Skeletal muscle tissue (tissue), 4 donors: ENCODE measurements around the gene HS3ST3B1. TPM values are rescaled to one million over a fixed set of nuclear protein-coding genes. Genes with fewer than 3 reads are reported as not detected.

ENCODE experiments used
- H3K27ac ChIP-seq: one replicate; pipeline ENCODE4 v1.7.0; 2013; ENCODE audit warnings: mild to moderate bottlenecking, low read depth, low read length, inconsistent platforms
- H3K27me3 ChIP-seq, 3 donors: one replicate each; pipeline ENCODE4 v1.7.0; 2013; ENCODE audit warnings: low read length in 3 of 3; ENCODE audit not compliant: control insufficient read depth in 3 of 3, insufficient read depth in 3 of 3
- H3K36me3 ChIP-seq, 3 donors: one replicate each; pipeline ENCODE4 v1.7.0; 2013; ENCODE audit warnings: low read length in 3 of 3; ENCODE audit not compliant: control insufficient read depth in 3 of 3, insufficient read depth in 3 of 3
- H3K4me1 ChIP-seq, 3 donors: one replicate each; pipeline ENCODE4 v1.7.0; 2013; ENCODE audit warnings: low read length in 3 of 3, mild to moderate bottlenecking in 3 of 3; ENCODE audit not compliant: control insufficient read depth in 3 of 3, insufficient read depth in 3 of 3
- H3K4me3 ChIP-seq, 3 donors: one replicate each; pipeline ENCODE4 v1.7.0; 2013; ENCODE audit warnings: low read length in 3 of 3
- H3K9ac ChIP-seq, 3 donors: one replicate each; pipeline ENCODE4 v1.7.0; 2013; ENCODE audit warnings: low read length in 3 of 3, mild to moderate bottlenecking in 3 of 3, moderate library complexity in 2 of 3, low read depth in 1 of 3
- H3K9me3 ChIP-seq, 3 donors: one replicate each; pipeline ENCODE4 v1.7.0; 2013; ENCODE audit warnings: low read length in 3 of 3; ENCODE audit not compliant: control insufficient read depth in 3 of 3
- total RNA-seq: library from RNA; depleted of rRNA; stranded (reverse); fragments of >200 nt; gene quantifications from one replicate; pipeline ENCODE4 v1.2.3, GENCODE V29; 2014
- donor health status: Osteomylitis.

Gene HS3ST3B1
- total RNA-seq, 1 donor from 2014 or later: 2.6 TPM

DNA sequence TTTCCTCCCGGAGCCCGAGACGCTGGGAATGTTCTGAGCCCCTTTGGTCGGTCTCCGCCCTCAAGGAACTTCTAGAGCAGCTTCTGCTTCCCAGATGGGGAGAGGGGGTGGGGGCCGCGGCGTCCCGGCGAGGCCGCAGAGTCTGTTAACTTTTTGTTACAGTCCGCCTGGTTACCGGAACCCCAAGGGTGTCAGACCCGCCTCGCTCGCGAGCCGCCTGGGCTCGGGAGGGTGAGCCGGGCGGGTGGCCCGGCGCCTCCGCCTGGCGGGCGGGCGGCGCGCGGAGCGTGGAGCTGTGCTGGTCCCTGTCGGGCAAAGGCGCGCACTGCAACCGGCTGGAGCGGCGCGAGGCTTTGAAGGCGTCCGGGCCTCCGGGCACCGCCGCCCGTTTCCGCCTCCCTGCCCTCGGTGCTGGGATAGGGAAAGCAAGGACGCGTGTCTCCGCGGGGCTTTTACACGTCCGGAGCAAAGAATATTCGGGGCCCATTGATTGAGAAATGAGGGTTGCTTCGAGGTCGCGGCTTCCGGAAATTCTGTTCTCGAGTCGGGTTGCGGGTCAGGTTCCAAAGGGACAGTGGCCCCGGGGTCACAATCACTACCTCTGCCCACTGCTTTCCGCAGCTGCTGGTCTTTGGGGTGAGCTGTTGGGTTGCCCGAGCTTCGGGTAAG is 1.7 kb downstream of the HS3ST3B1 start:
- H3K4me1 ChIP-seq: peaks cover 38 to 43% (median 40%) of the 10 kb centered on the region in 3 donors
- no peak overlapping the region for H3K27ac ChIP-seq
- peak overlapping the region; percentile 69 to 83 (median 76) for H3K4me3 ChIP-seq
- H3K9ac ChIP-seq: peak overlapping the region; percentile 46 to 77 (median 68)
- H3K9me3 ChIP-seq: no peaks in the 10 kb centered on the region
- peaks cover 47 to 79% (median 76%) of the 10 kb centered on the region in 3 donors for H3K27me3 ChIP-seq
- no peaks in the 10 kb centered on the region for H3K36me3 ChIP-seq

DNA sequence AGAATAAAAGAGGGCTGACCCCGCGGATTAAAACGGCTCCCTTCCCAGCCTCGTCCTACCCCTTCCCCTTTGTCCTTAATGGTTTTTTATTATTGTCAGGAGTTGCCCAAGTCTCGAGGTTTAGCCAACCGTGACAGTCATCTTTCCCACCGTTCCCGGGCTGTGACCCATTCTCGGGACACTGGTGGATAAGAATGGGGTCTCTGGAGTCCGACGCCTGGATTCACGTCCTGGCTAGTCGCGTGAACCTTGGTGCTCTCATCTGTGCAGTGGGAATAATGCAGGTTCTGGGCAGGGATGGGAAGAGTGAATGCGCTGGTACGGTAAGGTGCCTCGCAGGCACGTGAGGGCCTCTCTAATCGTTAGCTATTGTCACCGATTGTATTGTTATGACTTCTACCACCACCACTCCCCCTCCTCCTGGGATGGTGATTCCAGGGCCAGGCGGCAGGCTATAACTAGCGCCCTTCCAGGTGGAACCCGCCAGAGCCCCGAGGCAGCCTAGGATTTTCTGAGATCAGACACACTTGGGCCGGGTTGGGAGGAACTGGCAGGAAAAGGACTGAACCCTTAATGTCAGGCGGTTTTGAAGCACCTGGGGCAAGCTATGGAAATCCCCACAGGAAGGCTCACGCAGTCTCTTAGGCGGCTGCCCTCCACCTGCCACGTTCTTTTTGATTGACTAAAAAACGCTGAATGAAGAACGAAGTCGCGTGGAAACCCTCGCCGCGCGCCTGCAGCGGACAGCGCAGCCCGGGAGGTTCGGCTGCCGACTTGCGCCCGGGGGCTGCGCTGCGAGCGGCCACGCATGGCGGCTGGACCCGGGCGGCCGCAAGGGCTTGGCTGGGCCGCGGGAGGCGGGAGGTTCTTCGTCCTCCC is 2.7 kb downstream of the HS3ST3B1 start:
- Histone ChIP-seq H3K4me3 (peak overlapping the region in 2 of 3 donors; percentile 41 to 56), H3K4me1 (peaks cover 38 to 41% (median 39%) of the 10 kb centered on the region in 3 donors), H3K9ac (peak overlapping the region in 1 of 3 donors; percentile 62), H3K9me3 (no peaks in the 10 kb centered on the region), H3K36me3 (no peaks in the 10 kb centered on the region), H3K27me3 (peaks cover 43 to 75% (median 71%) of the 10 kb centered on the region in 3 donors), H3K27ac (no peak overlapping the region)

DNA sequence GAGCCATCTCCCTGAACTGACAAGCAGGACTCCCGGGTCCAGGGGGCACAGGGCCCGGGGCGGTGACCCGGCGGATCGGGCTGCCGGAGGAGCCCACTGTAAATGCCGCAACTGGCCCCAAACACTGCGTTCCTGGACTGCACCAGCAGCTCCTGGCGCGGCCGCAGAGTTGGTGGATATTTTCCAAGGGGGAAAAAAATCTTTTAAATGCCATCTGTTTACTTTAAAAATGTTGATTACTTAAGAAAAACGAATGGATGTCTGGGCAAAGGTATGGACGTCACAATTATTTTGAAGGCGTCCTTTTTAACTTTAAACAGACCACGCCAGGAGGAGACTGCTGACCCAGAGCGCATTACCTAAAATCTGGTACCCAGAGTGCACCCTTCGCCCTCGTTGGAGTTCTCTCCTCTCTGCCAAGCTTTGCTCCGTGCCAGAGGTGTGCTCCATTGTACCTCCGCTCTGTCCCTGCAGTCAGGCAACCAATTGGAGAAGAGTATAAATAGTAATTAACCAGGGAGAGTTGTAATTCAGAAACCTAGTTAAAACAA is 3.4 kb downstream of the HS3ST3B1 start:
- H3K4me1 ChIP-seq: peaks cover 38 to 44% (median 43%) of the 10 kb centered on the region in 3 donors

DNA sequence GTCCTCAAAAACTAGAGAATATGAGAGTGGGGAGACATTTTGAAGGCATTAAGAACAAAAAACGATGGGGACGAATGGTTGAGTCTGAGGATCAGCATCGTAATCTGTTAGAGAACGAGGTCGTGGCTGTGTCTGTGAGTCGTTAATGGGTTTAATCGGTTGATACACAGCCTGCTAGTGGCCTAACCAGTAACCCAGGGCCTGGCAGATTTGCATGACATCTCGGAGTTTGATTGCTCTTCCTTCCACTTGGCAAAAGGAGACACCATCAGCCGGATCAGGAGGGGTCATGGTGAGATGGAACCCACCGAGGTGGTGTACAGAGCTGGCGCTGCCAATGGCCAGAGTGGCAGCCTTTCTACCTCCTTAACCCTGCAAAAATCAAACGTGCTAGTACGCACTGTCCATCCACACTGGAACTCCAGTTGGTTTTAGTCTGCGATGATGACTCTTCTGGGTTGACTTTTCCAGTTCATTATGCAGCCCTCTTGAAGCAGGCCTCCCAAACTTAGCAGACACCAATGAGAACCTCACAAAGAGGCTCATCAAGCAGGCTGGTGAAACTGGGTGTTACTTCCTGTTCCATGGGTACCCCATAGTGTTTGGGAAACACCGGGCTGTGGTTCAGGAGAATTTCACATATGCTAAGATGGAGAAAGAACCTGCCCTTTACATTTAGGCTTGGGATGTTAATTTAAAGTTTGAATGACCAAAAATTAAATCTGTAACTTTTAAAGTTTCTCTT is 4.1 kb downstream of the HS3ST3B1 start:
- Histone ChIP-seq H3K36me3 (no peaks in the 10 kb centered on the region), H3K27me3 (peaks cover 37 to 72% (median 63%) of the 10 kb centered on the region in 3 donors), H3K4me3 (no peak overlapping the region), H3K9ac (no peak overlapping the region), H3K27ac (no peak overlapping the region), H3K4me1 (peaks cover 37 to 48% (median 42%) of the 10 kb centered on the region in 3 donors), H3K9me3 (no peaks in the 10 kb centered on the region)

More for the DNA sequence above, 3.4 kb downstream of the HS3ST3B1 start:
- Histone ChIP-seq H3K9me3 (no peaks in the 10 kb centered on the region), H3K27ac (no peak overlapping the region), H3K4me3 (no peak overlapping the region), H3K27me3 (peaks cover 42 to 75% (median 68%) of the 10 kb centered on the region in 3 donors), H3K9ac (peak overlapping the region in 1 of 3 donors; percentile 62), H3K36me3 (no peaks in the 10 kb centered on the region)

DNA sequence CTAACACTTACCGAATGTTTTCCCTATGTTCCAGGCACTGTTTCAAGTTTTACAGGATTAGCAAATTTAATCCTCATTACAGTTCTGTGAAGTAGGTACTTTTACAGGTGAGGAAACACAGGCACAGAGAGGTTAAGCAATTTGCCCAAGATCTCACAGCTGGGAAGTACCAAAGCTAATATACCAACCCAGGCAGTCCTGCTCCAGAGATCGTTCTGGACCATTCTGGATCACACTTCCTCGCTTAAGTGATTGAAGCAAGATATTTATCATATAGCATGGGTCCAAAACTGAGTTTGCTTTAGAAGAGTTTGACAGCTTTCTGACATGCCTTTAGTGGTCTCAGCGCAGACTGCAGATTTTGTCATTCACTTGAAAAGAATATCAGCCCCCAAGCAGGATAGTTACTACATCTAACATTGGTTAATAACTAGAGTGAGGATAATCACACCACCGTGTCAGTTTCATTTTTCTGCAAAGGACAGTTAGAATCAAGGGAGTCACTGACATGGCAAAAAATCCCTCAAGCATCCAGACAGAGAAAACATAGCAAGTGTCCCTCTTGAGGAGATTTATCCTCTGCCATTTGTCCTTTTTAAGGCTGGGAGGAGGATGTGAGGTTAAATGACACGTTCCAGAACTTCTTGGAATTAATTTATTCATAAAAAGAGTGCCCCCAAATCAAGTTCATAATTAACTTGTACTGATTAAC is 5.1 kb downstream of the HS3ST3B1 start:
- H3K4me3 ChIP-seq: no peak overlapping the region
- H3K4me1 ChIP-seq: peaks cover 33 to 44% (median 36%) of the 10 kb centered on the region in 3 donors
- H3K27ac ChIP-seq: no peak overlapping the region
- H3K27me3 ChIP-seq: peaks cover 37 to 71% (median 63%) of the 10 kb centered on the region in 3 donors
- no peaks in the 10 kb centered on the region for H3K36me3 ChIP-seq
- no peak overlapping the region for H3K9ac ChIP-seq
- no peaks in the 10 kb centered on the region for H3K9me3 ChIP-seq

DNA sequence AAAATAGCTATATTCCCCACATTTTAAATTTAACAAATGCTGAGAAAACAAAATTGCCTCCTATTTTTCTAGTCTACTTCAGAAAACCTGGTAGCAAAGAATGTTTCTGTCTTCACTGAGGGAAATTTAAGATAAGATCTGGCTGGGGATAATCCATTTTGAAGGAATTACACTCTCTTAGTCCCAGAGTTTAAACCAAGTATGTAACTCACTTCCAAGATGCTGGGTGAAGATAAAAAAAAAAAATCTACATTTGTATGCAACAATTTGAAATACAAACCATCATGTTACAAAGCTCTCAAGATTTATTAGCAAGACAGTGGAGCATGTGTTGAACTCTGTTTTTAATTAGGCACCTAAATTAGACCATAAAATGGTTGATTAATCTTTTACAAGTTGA is 5.7 kb downstream of the HS3ST3B1 start:
- H3K27me3 ChIP-seq: peaks cover 37 to 70% (median 65%) of the 10 kb centered on the region in 3 donors
- H3K4me3 ChIP-seq: no peak overlapping the region
- peaks cover 33 to 42% (median 36%) of the 10 kb centered on the region in 3 donors for H3K4me1 ChIP-seq
- no peak overlapping the region for H3K27ac ChIP-seq
- no peaks in the 10 kb centered on the region for H3K9me3 ChIP-seq
- H3K36me3 ChIP-seq: no peaks in the 10 kb centered on the region
- H3K9ac ChIP-seq: no peak overlapping the region

DNA sequence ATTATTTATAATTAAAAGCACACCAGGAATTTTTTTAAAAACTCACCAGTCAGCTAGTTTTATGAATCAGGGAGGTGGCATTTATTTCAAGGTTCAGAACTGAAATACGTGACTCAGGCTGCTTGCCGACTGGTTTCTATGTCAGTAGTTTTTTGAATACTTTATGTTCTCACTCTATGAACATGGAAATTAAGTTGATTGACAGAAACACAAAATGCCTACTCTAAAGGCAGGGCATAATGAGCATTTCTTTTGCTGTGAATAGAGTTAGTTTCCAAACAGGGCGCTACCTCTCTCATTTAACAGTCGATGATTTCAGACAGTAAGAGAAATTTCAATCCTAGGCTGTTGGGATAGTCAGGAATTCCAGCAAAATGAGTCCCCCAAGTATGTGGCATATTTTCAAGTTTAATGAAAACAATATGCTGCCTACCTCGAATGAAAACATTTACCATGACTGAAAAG is 6.7 kb downstream of the HS3ST3B1 start:
- H3K36me3 ChIP-seq: no peaks in the 10 kb centered on the region
- H3K9ac ChIP-seq: no peak overlapping the region
- no peaks in the 10 kb centered on the region for H3K9me3 ChIP-seq
- peaks cover 33 to 65% (median 61%) of the 10 kb centered on the region in 3 donors for H3K27me3 ChIP-seq
- no peak overlapping the region for H3K4me3 ChIP-seq
- H3K4me1 ChIP-seq: peaks cover 27 to 34% (median 28%) of the 10 kb centered on the region in 3 donors
- H3K27ac ChIP-seq: no peak overlapping the region

DNA sequence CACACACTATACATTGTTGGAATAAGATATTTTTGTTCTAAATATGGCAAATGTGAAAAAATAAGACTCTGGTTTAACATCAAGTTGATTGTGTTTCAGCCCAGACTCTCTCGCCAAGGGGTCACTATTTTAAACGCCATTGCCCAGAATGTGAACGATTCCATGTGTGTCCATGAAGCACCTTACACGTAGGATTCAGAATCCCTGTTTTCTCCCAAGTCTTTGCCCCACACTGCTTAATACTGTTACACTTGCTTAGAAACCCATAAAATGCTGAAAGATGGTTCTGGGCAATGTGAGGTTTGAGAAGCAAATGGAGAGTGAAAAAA is 7.7 kb downstream of the HS3ST3B1 start:
- Histone ChIP-seq H3K4me1 (peaks cover 18 to 25% (median 20%) of the 10 kb centered on the region in 3 donors), H3K9ac (no peak overlapping the region), H3K9me3 (no peaks in the 10 kb centered on the region), H3K27me3 (peaks cover 25 to 55% (median 51%) of the 10 kb centered on the region in 3 donors), H3K36me3 (no peaks in the 10 kb centered on the region), H3K4me3 (peak overlapping the region in 2 of 3 donors; percentile 53 to 80), H3K27ac (no peak overlapping the region)
